Colon (tissue), 2 donors: ENCODE measurements around the gene FBN1.

Source experiments
- FAIRE-seq: peaks from 2 replicates; lab custom pipeline; 2012; peaks lifted over from hg19 to GRCh38; lab: Jason Lieb, UNC
- donor health status: control.
- donor health status: control.

The FBN1 gene

GRCh38 chr15:48469271-48469670 lies 176.2 kb downstream of the FBN1 start:
- no peak for FAIRE-seq

GRCh38 chr15:48467801-48468200 lies 177.7 kb downstream of the FBN1 start:
- no peak for FAIRE-seq

- FAIRE-seq, result no peak
These were observed 178.7 kb downstream of the FBN1 start for GRCh38 chr15:48466820-48467219.

- FAIRE-seq, result no peak
These were observed 179.4 kb downstream of the FBN1 start for GRCh38 chr15:48466079-48466478.

- FAIRE-seq, result no peak
These were observed 180.1 kb downstream of the FBN1 start for GRCh38 chr15:48465410-48465809.

GRCh38 chr15:48463366-48463880 lies 182.1 kb downstream of the FBN1 start:
- FAIRE-seq, result no peak

- FAIRE-seq, result no peak
These were observed 182.8 kb downstream of the FBN1 start for GRCh38 chr15:48462688-48463087.

- no peak for FAIRE-seq
These were observed 185.7 kb downstream of the FBN1 start for GRCh38 chr15:48459571-48460442.

- no peak for FAIRE-seq
These were observed 186.6 kb downstream of the FBN1 start for GRCh38 chr15:48458876-48459275.

- FAIRE-seq, result no peak
These were observed 189.4 kb downstream of the FBN1 start for GRCh38 chr15:48456134-48456533.

GRCh38 chr15:48451736-48452135 lies 193.8 kb downstream of the FBN1 start:
- FAIRE-seq, result no peak

- FAIRE-seq, result no peak
These were observed 194.3 kb downstream of the FBN1 start for GRCh38 chr15:48451241-48451640.

- no peak for FAIRE-seq
These were observed 195.8 kb downstream of the FBN1 start for GRCh38 chr15:48449734-48450133.

GRCh38 chr15:48447657-48448056 lies 197.9 kb downstream of the FBN1 start:
- FAIRE-seq, result no peak

- FAIRE-seq, result no peak
These were observed 198.5 kb downstream of the FBN1 start for GRCh38 chr15:48447058-48447457.

- FAIRE-seq, result no peak
These were observed 203.5 kb downstream of the FBN1 start for GRCh38 chr15:48442011-48442410.

GRCh38 chr15:48440084-48440483 lies 205.4 kb downstream of the FBN1 start:
- FAIRE-seq, result no peak

GRCh38 chr15:48437178-48437577 lies 208.3 kb downstream of the FBN1 start:
- FAIRE-seq, result no peak

GRCh38 chr15:48435321-48435720 lies 210.2 kb downstream of the FBN1 start:
- no peak for FAIRE-seq

- FAIRE-seq, result no peak
These were observed 212.2 kb downstream of the FBN1 start for GRCh38 chr15:48433226-48433886.

- no peak for FAIRE-seq
These were observed 212.8 kb downstream of the FBN1 start for GRCh38 chr15:48432688-48433087.

GRCh38 chr15:48427960-48428547 lies 217.5 kb downstream of the FBN1 start:
- FAIRE-seq, result no peak

- FAIRE-seq, result no peak
These were observed 218.0 kb downstream of the FBN1 start for GRCh38 chr15:48427479-48427878.
